ENCODE data around the gene NAA38.
A peak's percentile ranks its signal among the peaks of the same experiment; 100 is the strongest.

Gene NAA38

GRCh38 chr17:7856811-7857712 lies at the start of gene NAA38:
Gene NAA38 (minus strand): TSS chr17:7857559. CDS start chr17:7857463, 96 bp downstream.
- DNase-seq (ENCODE audit: low read depth in 2 of 2): peak; percentile 92 to 94

GRCh38 chr17:7903154-7904103 lies 46.1 kb upstream of the NAA38 start:
- DNase-seq (ENCODE audit: low read depth in 2 of 2): no peak

GRCh38 chr17:7897773-7898172 lies 40.4 kb upstream of the NAA38 start:
- DNase-seq (ENCODE audit: low read depth in 2 of 2): no peak

GRCh38 chr17:7897090-7897489 lies 39.7 kb upstream of the NAA38 start:
- no peak for DNase-seq (ENCODE audit: low read depth in 2 of 2)

GRCh38 chr17:7894866-7895265 lies 37.5 kb upstream of the NAA38 start:
- DNase-seq (ENCODE audit: low read depth in 2 of 2): no peak

GRCh38 chr17:7894226-7894625 lies 36.9 kb upstream of the NAA38 start:
- DNase-seq (ENCODE audit: low read depth in 2 of 2): no peak

- DNase-seq (ENCODE audit: low read depth in 2 of 2): no peak
Observed at GRCh38 chr17:7893187-7893880, 36.0 kb upstream of the NAA38 start.

GRCh38 chr17:7889166-7889955 lies 32.0 kb upstream of the NAA38 start:
- DNase-seq (ENCODE audit: low read depth in 2 of 2): no peak

- DNase-seq (ENCODE audit: low read depth in 2 of 2): peak in 1 of 2 donors; percentile 19
Observed at GRCh38 chr17:7888184-7888920, 31.0 kb upstream of the NAA38 start, which contains the start of gene CHD3. Gene CHD3 (plus strand): TSS chr17:7888789. CDS start chr17:7889001, 212 bp downstream.

GRCh38 chr17:7887482-7888183 lies 30.3 kb upstream of the NAA38 start:
- DNase-seq (ENCODE audit: low read depth in 2 of 2): peak; percentile 85 to 94

- no peak for DNase-seq (ENCODE audit: low read depth in 2 of 2)
Observed at GRCh38 chr17:7887038-7887481, 29.7 kb upstream of the NAA38 start.

- DNase-seq (ENCODE audit: low read depth in 2 of 2): peak in 1 of 2 donors; percentile 36
Observed at GRCh38 chr17:7886227-7887037, 29.1 kb upstream of the NAA38 start.

GRCh38 chr17:7885367-7886226 lies 28.2 kb upstream of the NAA38 start:
- DNase-seq (ENCODE audit: low read depth in 2 of 2): peak in 1 of 2 donors; percentile 45

- DNase-seq (ENCODE audit: low read depth in 2 of 2): peak in 1 of 2 donors; percentile 68
Observed at GRCh38 chr17:7884581-7885366, 27.4 kb upstream of the NAA38 start.

GRCh38 chr17:7883781-7884386 lies 26.5 kb upstream of the NAA38 start:
- peak in 1 of 2 donors; percentile 10 for DNase-seq (ENCODE audit: low read depth in 2 of 2)

GRCh38 chr17:7882629-7883028 lies 25.3 kb upstream of the NAA38 start:
- no peak for DNase-seq (ENCODE audit: low read depth in 2 of 2)
